ENCODE data around the gene GC.
"Not testable (repeated sequence)": the region's sequence is repeated elsewhere in the genome, so short reads cannot be mapped to it uniquely, and the experiment has no call there.

Gene GC

GRCh38 chr4:71765821-71766383 lies 18.0 kb downstream of the GC start:
- H3K4me3 ChIP-seq (ENCODE audit: low read length in 2 of 2): no peak overlapping the region
- H3K9ac ChIP-seq (ENCODE audit: low read length in 2 of 2): no peak overlapping the region
- no peaks in the 10 kb centered on the region for H3K9me3 ChIP-seq (ENCODE audit: control insufficient read depth in 2 of 2, low read length in 2 of 2)
- no peaks in the 10 kb centered on the region for H3K27me3 ChIP-seq (ENCODE audit: control insufficient read depth in 1 of 2, insufficient read depth in 2 of 2, low read length in 2 of 2)
- no peak overlapping the region for H3K27ac ChIP-seq (ENCODE audit: low read length)
- no peaks in the 10 kb centered on the region for H3K36me3 ChIP-seq (ENCODE audit: control insufficient read depth in 2 of 2, insufficient read depth in 2 of 2, low read length in 2 of 2)
- H3K4me1 ChIP-seq (ENCODE audit: control insufficient read depth, insufficient read depth, low read length): no peaks in the 10 kb centered on the region

DNA sequence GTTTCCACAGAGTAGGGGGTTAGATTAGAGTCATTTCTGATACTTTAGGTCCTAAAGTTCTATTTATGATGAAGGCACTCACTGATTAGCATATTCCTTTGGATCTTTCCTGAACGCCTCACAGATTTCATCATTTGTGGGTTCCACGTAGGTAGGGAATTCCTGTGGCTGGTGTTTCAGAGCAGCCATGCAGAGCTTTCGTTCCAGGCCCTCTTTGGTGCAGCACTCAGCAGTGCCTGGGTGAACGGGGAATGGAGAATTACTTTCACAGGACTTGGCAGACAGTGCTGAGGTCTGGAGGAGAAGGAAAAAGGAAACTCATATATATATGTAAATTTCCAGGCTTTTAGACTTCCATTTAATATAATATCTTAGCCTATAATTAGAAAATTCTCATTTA lies 18.5 kb downstream of the GC start:
- Histone ChIP-seq H3K4me1 (ENCODE audit: control insufficient read depth, insufficient read depth, low read length) (no peaks in the 10 kb centered on the region), H3K9ac (ENCODE audit: low read length in 2 of 2) (no peak overlapping the region), H3K36me3 (ENCODE audit: control insufficient read depth in 2 of 2, insufficient read depth in 2 of 2, low read length in 2 of 2) (no peaks in the 10 kb centered on the region), H3K9me3 (ENCODE audit: control insufficient read depth in 2 of 2, low read length in 2 of 2) (no peaks in the 10 kb centered on the region), H3K27ac (ENCODE audit: low read length) (no peak overlapping the region), H3K4me3 (ENCODE audit: low read length in 2 of 2) (no peak overlapping the region), H3K27me3 (ENCODE audit: control insufficient read depth in 1 of 2, insufficient read depth in 2 of 2, low read length in 2 of 2) (no peaks in the 10 kb centered on the region)

DNA sequence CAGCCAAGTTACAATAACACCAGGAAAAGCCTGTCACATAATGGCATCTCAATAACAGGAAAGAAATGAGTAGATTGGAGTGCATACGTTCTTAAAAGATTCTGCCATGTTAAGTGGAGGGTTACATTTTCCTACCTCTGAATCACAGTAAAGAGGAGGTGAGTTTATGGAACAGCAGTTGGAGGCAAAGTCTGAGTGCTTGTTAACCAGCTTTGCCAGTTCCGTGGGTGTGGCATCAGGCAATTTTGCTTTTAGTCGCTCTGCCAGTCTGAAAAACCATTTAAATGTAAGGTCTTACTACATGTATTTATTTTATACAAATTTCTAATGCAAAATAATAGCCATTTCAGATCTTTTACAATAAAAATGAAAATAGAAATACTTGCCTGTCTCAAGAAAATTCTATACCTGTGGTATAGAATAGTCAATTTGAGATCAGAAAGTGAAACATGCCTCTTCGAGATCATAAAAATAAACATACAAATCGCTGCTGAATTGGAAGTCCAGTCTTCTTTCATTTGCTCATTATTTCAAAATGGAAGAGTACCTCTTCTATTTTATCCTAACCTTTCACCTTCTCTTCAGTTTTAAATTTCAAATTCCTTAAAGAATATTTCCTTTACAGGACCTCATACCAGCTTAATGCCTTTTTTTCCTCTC lies 31.4 kb downstream of the GC start:
- Histone ChIP-seq H3K36me3 (ENCODE audit: control insufficient read depth in 2 of 2, insufficient read depth in 2 of 2, low read length in 2 of 2) (no peaks in the 10 kb centered on the region), H3K4me3 (ENCODE audit: low read length in 2 of 2) (no peak overlapping the region), H3K9me3 (ENCODE audit: control insufficient read depth in 2 of 2, low read length in 2 of 2) (no peaks in the 10 kb centered on the region), H3K27ac (ENCODE audit: low read length) (no peak overlapping the region), H3K27me3 (ENCODE audit: control insufficient read depth in 1 of 2, insufficient read depth in 2 of 2, low read length in 2 of 2) (no peaks in the 10 kb centered on the region), H3K9ac (ENCODE audit: low read length in 2 of 2) (no peak overlapping the region), H3K4me1 (ENCODE audit: control insufficient read depth, insufficient read depth, low read length) (no peaks in the 10 kb centered on the region)

DNA sequence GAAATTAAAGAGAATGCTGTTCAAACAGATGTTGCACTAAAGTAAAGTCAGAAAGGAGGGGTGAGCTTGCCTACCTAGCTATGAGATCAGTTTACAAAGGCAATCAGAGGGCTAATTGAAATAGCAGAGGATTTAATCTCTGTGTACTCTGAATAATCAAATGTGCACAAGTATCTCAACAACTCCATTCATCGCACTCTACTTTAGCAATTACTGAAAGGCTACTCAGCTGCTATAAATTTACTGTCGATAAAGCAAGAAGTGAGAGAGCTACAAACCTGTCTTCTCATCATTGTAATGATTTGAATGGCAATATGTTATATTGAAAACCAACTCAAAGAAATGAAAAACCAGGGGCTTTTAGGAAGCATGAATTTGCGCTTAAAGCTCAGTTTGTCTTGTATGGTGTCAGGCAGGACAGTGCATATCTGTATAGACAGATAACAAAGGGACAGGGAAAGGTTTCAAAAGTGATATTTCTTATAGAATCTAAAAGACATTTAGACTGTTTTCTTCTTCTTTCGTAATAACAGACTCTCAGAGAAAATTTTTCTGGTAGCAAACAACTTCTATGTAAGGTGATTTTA lies 34.8 kb downstream of the GC start:
- no peak overlapping the region for H3K9ac ChIP-seq (ENCODE audit: low read length in 2 of 2)
- no peak overlapping the region for H3K27ac ChIP-seq (ENCODE audit: low read length)
- H3K4me1 ChIP-seq (ENCODE audit: control insufficient read depth, insufficient read depth, low read length): no peaks in the 10 kb centered on the region
- no peak overlapping the region for H3K4me3 ChIP-seq (ENCODE audit: low read length in 2 of 2)
- no peaks in the 10 kb centered on the region for H3K27me3 ChIP-seq (ENCODE audit: control insufficient read depth in 1 of 2, insufficient read depth in 2 of 2, low read length in 2 of 2)
- no peaks in the 10 kb centered on the region for H3K9me3 ChIP-seq (ENCODE audit: control insufficient read depth in 2 of 2, low read length in 2 of 2)
- no peaks in the 10 kb centered on the region for H3K36me3 ChIP-seq (ENCODE audit: control insufficient read depth in 2 of 2, insufficient read depth in 2 of 2, low read length in 2 of 2)

DNA sequence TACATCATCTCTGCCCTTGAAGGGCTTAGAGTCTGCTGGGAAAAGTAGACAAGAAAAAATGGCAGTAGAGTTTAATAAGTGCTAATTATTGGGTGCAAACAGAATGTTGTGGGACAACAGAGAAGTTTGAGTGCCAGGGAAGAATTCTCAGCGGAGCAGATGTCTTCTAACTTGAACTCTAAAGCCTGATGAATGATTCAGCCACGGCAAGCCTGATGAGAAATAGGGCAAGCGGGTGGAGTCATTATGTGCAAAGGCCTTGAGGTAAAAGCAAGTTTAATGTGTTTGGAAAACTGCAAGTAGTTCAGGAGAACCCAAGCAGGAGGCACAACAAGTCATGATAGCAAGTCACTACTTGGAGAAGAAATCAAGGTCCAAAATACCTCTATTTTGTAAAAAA lies 37.5 kb downstream of the GC start:
- Histone ChIP-seq H3K9ac (ENCODE audit: low read length in 2 of 2) (no peak overlapping the region), H3K27me3 (ENCODE audit: control insufficient read depth in 1 of 2, insufficient read depth in 2 of 2, low read length in 2 of 2) (no peaks in the 10 kb centered on the region), H3K4me1 (ENCODE audit: control insufficient read depth, insufficient read depth, low read length) (no peaks in the 10 kb centered on the region), H3K36me3 (ENCODE audit: control insufficient read depth in 2 of 2, insufficient read depth in 2 of 2, low read length in 2 of 2) (no peaks in the 10 kb centered on the region), H3K27ac (ENCODE audit: low read length) (no peak overlapping the region), H3K4me3 (ENCODE audit: low read length in 2 of 2) (no peak overlapping the region), H3K9me3 (ENCODE audit: control insufficient read depth in 2 of 2, low read length in 2 of 2) (no peaks in the 10 kb centered on the region)

GRCh38 chr4:71738782-71739181 lies 45.1 kb downstream of the GC start:
- not testable (repeated sequence) for H3K9ac ChIP-seq (ENCODE audit: low read length in 2 of 2); H3K27me3 ChIP-seq (ENCODE audit: control insufficient read depth in 1 of 2, insufficient read depth in 2 of 2, low read length in 2 of 2); H3K9me3 ChIP-seq (ENCODE audit: control insufficient read depth in 2 of 2, low read length in 2 of 2); H3K4me3 ChIP-seq (ENCODE audit: low read length in 2 of 2); H3K36me3 ChIP-seq (ENCODE audit: control insufficient read depth in 2 of 2, insufficient read depth in 2 of 2, low read length in 2 of 2); H3K4me1 ChIP-seq (ENCODE audit: control insufficient read depth, insufficient read depth, low read length); H3K27ac ChIP-seq (ENCODE audit: low read length)

- Histone ChIP-seq H3K27me3 (ENCODE audit: control insufficient read depth in 1 of 2, insufficient read depth in 2 of 2, low read length in 2 of 2) (peaks cover 0 to 2% of the 10 kb centered on the region in 2 donors), H3K27ac (ENCODE audit: low read length) (no peak overlapping the region), H3K36me3 (ENCODE audit: control insufficient read depth in 2 of 2, insufficient read depth in 2 of 2, low read length in 2 of 2) (no peaks in the 10 kb centered on the region), H3K4me3 (ENCODE audit: low read length in 2 of 2) (no peak overlapping the region), H3K9me3 (ENCODE audit: control insufficient read depth in 2 of 2, low read length in 2 of 2) (no peaks in the 10 kb centered on the region), H3K9ac (ENCODE audit: low read length in 2 of 2) (no peak overlapping the region), H3K4me1 (ENCODE audit: control insufficient read depth, insufficient read depth, low read length) (no peaks in the 10 kb centered on the region)
These were observed 51.2 kb downstream of the GC start for GRCh38 chr4:71732706-71733105.

DNA sequence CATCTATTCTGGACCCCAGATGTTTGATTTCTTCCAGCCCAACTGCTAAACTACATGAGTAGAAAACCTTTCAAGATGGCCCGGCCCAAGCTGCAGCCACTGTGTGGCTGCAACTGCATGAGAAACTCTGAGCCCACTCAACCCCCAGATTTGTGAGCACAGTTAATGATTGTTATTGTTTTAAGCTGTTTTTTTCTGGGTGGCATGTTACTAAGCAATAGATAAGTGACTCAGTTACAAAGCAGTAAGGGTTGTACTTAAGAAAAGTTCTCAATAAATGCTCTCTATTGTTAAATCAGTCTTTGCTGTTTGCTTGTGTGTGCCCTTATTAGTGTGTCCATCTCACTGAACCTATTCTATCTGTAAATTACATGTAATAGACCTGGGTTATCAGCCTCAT lies 51.8 kb downstream of the GC start:
- Histone ChIP-seq H3K27ac (ENCODE audit: low read length) (no peak overlapping the region), H3K4me1 (ENCODE audit: control insufficient read depth, insufficient read depth, low read length) (no peaks in the 10 kb centered on the region), H3K9me3 (ENCODE audit: control insufficient read depth in 2 of 2, low read length in 2 of 2) (no peaks in the 10 kb centered on the region), H3K36me3 (ENCODE audit: control insufficient read depth in 2 of 2, insufficient read depth in 2 of 2, low read length in 2 of 2) (no peaks in the 10 kb centered on the region), H3K9ac (ENCODE audit: low read length in 2 of 2) (no peak overlapping the region), H3K4me3 (ENCODE audit: low read length in 2 of 2) (no peak overlapping the region), H3K27me3 (ENCODE audit: control insufficient read depth in 1 of 2, insufficient read depth in 2 of 2, low read length in 2 of 2) (peaks cover 0 to 2% of the 10 kb centered on the region in 2 donors)

- Histone ChIP-seq H3K4me1 (ENCODE audit: control insufficient read depth, insufficient read depth, low read length) (no peaks in the 10 kb centered on the region), H3K9ac (ENCODE audit: low read length in 2 of 2) (no peak overlapping the region), H3K27me3 (ENCODE audit: control insufficient read depth in 1 of 2, insufficient read depth in 2 of 2, low read length in 2 of 2) (peaks cover 0 to 2% of the 10 kb centered on the region in 2 donors), H3K27ac (ENCODE audit: low read length) (no peak overlapping the region), H3K4me3 (ENCODE audit: low read length in 2 of 2) (no peak overlapping the region), H3K36me3 (ENCODE audit: control insufficient read depth in 2 of 2, insufficient read depth in 2 of 2, low read length in 2 of 2) (no peaks in the 10 kb centered on the region), H3K9me3 (ENCODE audit: control insufficient read depth in 2 of 2, low read length in 2 of 2) (no peaks in the 10 kb centered on the region)
These were observed 54.0 kb downstream of the GC start for GRCh38 chr4:71729856-71730255.

DNA sequence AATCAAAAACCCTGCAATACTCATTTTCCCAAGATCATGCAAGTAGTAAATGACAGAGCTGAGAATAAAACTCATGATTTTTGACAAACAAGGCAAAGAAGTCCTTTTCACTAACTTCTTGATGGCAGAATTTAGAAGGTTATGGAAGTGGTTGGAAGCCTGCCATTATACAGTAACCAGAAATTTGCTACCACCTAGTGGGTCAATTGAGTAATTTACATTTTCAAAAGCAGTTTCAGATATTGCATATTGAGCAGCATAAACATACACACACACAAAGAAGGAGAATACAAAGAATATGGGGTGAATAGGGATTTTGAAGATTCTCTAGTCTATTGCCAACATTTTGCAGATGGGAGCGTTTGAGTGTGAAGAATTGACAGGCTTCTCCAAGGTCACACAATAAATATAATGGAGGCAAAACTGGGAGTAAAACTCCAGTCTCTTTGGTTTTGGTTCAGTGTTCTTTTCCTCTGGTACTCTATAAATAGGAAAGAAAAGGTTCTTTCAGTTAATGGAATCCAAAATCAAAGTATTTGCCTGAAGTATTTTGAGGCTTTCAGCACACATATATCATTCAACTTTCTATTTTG lies 70.2 kb downstream of the GC start:
- Histone ChIP-seq H3K9me3 (ENCODE audit: control insufficient read depth in 2 of 2, low read length in 2 of 2) (no peaks in the 10 kb centered on the region), H3K4me3 (ENCODE audit: low read length in 2 of 2) (no peak overlapping the region), H3K36me3 (ENCODE audit: control insufficient read depth in 2 of 2, insufficient read depth in 2 of 2, low read length in 2 of 2) (no peaks in the 10 kb centered on the region)

GRCh38 chr4:71711985-71712348 lies 71.9 kb downstream of the GC start:
- Histone ChIP-seq H3K36me3 (ENCODE audit: control insufficient read depth in 2 of 2, insufficient read depth in 2 of 2, low read length in 2 of 2) (no peaks in the 10 kb centered on the region), H3K27ac (ENCODE audit: low read length) (no peak overlapping the region), H3K9ac (ENCODE audit: low read length in 2 of 2) (no peak overlapping the region), H3K9me3 (ENCODE audit: control insufficient read depth in 2 of 2, low read length in 2 of 2) (no peaks in the 10 kb centered on the region), H3K4me3 (ENCODE audit: low read length in 2 of 2) (no peak overlapping the region), H3K4me1 (ENCODE audit: control insufficient read depth, insufficient read depth, low read length) (no peaks in the 10 kb centered on the region), H3K27me3 (ENCODE audit: control insufficient read depth in 1 of 2, insufficient read depth in 2 of 2, low read length in 2 of 2) (no peaks in the 10 kb centered on the region)

More for the DNA sequence above, 70.2 kb downstream of the GC start:
- Histone ChIP-seq H3K27me3 (ENCODE audit: control insufficient read depth in 1 of 2, insufficient read depth in 2 of 2, low read length in 2 of 2) (no peaks in the 10 kb centered on the region), H3K9ac (ENCODE audit: low read length in 2 of 2) (no peak overlapping the region), H3K4me1 (ENCODE audit: control insufficient read depth, insufficient read depth, low read length) (no peaks in the 10 kb centered on the region), H3K27ac (ENCODE audit: low read length) (no peak overlapping the region)

Measured in stomach smooth muscle (tissue), 2 donors.